ENCODE data around the gene PBX4.

DNA sequence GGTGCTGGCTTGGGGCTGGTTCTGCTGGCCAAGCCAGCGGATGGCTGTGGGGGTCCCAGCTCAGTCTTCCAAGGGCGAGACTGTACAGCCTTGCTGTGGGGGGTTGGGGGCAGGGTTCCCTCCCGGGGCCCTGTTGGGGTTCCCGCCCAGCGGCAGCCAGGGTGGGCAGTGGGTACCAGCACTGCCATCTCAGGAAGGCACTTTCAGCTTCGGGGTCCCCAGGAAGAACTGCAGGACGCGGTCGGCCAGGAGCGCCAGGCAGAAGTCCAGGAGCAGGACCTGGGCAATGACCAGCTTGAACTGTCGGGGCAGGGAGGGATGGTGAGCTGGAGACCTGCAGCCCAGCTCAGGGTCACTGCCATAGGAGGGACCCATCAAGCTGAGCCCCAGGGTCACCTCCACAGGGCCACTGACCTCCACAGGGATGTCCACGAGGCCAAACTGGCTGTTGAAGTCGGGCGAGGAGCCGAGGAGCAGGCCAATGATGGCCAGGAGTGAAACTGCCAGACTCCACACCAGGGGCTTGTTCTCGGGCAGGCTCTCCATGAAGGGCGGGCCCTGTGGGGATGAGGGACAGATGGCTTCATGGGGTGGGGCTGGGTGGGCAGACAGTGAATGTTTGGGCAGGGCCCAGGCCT lies 26.9 kb upstream of the PBX4 start:
- TF ChIP-seq, protein P1, sequence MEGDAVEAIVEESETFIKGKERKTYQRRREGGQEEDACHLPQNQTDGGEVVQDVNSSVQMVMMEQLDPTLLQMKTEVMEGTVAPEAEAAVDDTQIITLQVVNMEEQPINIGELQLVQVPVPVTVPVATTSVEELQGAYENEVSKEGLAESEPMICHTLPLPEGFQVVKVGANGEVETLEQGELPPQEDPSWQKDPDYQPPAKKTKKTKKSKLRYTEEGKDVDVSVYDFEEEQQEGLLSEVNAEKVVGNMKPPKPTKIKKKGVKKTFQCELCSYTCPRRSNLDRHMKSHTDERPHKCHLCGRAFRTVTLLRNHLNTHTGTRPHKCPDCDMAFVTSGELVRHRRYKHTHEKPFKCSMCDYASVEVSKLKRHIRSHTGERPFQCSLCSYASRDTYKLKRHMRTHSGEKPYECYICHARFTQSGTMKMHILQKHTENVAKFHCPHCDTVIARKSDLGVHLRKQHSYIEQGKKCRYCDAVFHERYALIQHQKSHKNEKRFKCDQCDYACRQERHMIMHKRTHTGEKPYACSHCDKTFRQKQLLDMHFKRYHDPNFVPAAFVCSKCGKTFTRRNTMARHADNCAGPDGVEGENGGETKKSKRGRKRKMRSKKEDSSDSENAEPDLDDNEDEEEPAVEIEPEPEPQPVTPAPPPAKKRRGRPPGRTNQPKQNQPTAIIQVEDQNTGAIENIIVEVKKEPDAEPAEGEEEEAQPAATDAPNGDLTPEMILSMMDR (IDR thresholded peaks at IDR 0.05; ENCODE audit: insufficient read depth, low read length) = no peak
- TF ChIP-seq GABPA (IDR thresholded peaks at IDR 0.05; ENCODE audit: low read depth) (no peak), POLR2AphosphoS5 (IDR thresholded peaks at IDR 0.05; ENCODE audit: low read depth) (no peak)
- TF ChIP-seq, protein P2, sequence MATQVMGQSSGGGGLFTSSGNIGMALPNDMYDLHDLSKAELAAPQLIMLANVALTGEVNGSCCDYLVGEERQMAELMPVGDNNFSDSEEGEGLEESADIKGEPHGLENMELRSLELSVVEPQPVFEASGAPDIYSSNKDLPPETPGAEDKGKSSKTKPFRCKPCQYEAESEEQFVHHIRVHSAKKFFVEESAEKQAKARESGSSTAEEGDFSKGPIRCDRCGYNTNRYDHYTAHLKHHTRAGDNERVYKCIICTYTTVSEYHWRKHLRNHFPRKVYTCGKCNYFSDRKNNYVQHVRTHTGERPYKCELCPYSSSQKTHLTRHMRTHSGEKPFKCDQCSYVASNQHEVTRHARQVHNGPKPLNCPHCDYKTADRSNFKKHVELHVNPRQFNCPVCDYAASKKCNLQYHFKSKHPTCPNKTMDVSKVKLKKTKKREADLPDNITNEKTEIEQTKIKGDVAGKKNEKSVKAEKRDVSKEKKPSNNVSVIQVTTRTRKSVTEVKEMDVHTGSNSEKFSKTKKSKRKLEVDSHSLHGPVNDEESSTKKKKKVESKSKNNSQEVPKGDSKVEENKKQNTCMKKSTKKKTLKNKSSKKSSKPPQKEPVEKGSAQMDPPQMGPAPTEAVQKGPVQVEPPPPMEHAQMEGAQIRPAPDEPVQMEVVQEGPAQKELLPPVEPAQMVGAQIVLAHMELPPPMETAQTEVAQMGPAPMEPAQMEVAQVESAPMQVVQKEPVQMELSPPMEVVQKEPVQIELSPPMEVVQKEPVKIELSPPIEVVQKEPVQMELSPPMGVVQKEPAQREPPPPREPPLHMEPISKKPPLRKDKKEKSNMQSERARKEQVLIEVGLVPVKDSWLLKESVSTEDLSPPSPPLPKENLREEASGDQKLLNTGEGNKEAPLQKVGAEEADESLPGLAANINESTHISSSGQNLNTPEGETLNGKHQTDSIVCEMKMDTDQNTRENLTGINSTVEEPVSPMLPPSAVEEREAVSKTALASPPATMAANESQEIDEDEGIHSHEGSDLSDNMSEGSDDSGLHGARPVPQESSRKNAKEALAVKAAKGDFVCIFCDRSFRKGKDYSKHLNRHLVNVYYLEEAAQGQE (IDR thresholded peaks at IDR 0.05; ENCODE audit: insufficient replicate concordance, low read depth) = no peak
